ENCODE data around the gene SH3RF1.

DNA sequence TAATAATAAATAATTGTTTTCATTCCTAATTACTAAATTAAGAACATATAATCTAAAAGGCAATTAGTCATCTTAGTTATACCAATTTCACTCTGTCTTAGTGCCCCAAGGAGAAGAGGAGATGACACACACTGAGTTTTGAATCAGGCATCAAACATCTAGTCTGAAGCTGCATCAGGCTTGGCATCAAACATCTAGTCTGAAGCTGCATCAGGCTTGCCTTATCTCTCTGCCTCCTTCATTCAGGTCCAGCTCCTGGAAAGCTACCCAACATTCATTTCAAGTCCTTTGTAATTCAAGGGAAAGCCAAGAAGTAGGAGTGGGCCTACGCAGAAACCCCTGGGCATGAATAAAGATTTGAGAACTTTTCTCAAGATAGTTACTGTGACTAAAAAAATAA is 62.2 kb downstream of the SH3RF1 start:
- TF ChIP-seq, protein P1, sequence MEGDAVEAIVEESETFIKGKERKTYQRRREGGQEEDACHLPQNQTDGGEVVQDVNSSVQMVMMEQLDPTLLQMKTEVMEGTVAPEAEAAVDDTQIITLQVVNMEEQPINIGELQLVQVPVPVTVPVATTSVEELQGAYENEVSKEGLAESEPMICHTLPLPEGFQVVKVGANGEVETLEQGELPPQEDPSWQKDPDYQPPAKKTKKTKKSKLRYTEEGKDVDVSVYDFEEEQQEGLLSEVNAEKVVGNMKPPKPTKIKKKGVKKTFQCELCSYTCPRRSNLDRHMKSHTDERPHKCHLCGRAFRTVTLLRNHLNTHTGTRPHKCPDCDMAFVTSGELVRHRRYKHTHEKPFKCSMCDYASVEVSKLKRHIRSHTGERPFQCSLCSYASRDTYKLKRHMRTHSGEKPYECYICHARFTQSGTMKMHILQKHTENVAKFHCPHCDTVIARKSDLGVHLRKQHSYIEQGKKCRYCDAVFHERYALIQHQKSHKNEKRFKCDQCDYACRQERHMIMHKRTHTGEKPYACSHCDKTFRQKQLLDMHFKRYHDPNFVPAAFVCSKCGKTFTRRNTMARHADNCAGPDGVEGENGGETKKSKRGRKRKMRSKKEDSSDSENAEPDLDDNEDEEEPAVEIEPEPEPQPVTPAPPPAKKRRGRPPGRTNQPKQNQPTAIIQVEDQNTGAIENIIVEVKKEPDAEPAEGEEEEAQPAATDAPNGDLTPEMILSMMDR (conservative IDR thresholded peaks at IDR 0.05 in 1 of 2, IDR thresholded peaks at IDR 0.05 in 1 of 2; ENCODE audit: extremely low read depth in 1 of 2, insufficient read depth in 1 of 2, low read depth in 1 of 2, low read length in 2 of 2): no peak
- TF ChIP-seq EZH2 (IDR thresholded peaks at IDR 0.05; ENCODE audit: borderline replicate concordance, low read length): no peak
